GM13977 (cell line): ENCODE measurements around the gene CRAT.
A peak's percentile ranks its signal among the peaks of the same experiment; 100 is the strongest.
"Not testable (repeated sequence)": the region's sequence is repeated elsewhere in the genome, so short reads cannot be mapped to it uniquely, and the experiment has no call there.

Experiments used
- DNase-seq: peaks from one replicate; pipeline ENCODE4 v3.0.0; 2012; ENCODE audit warnings: low spot score
- CTCF ChIP-seq: IDR thresholded peaks from 2 replicates; pipeline ENCODE4 v1.5.1; 2012; ENCODE audit warnings: mild to moderate bottlenecking, control low read depth; ENCODE audit not compliant: insufficient read depth; ENCODE audit errors: extremely low read depth, missing control alignments
- in situ Hi-C: fragments of 300-500 bp; cut with MboI; formaldehyde crosslinking; loops from one replicate; pipeline ENCODE4 v1.12.0; 2022; ENCODE audit warnings: low sequenced_read_pairs, low pct_unique_long_range_greater_than_20kb, mixed read lengths, inconsistent platforms; ENCODE audit not compliant: unreplicated experiment

CRAT gene

GRCh38 chr9:129131300-129132145, 20.9 kb upstream of the CRAT start:
- in situ Hi-C loops, result loop anchor here (10.0 to 25.0 kb wide), 2 partner anchors 483 to 656 kb away; no protein-coding TSS in a partner anchor
- peak; percentile 98 for TF ChIP-seq CTCF
- peak; percentile 88 for DNase-seq

GRCh38 chr9:129130791-129131190, 20.2 kb upstream of the CRAT start:
- in situ Hi-C loops, result loop anchor here (10.0 to 25.0 kb wide), 2 partner anchors 484 to 657 kb away; no protein-coding TSS in a partner anchor
- TF ChIP-seq CTCF, result no peak
- no peak for DNase-seq

- in situ Hi-C loops, result loop anchor here (10.0 to 25.0 kb wide), 2 partner anchors 485 to 657 kb away; no protein-coding TSS in a partner anchor
- DNase-seq, result not testable (repeated sequence)
Measured at GRCh38 chr9:129130271-129130670, 19.7 kb upstream of the CRAT start.

- no peak for DNase-seq
- in situ Hi-C loops, result loop anchor here (25.0 kb wide), 1 partner anchor 659 kb away; no protein-coding TSS in a partner anchor
- no peak for TF ChIP-seq CTCF
Measured at GRCh38 chr9:129128689-129129088, 18.1 kb upstream of the CRAT start.

GRCh38 chr9:129126749-129127618, 16.4 kb upstream of the CRAT start:
- no peak for TF ChIP-seq CTCF
- DNase-seq, result no peak
- in situ Hi-C loops, result loop anchor here (25.0 kb wide), 1 partner anchor 660 kb away; no protein-coding TSS in a partner anchor

- no peak for DNase-seq
- no peak for TF ChIP-seq CTCF
- in situ Hi-C loops, result loop anchor here (25.0 kb wide), 1 partner anchor 662 kb away; no protein-coding TSS in a partner anchor
Measured at GRCh38 chr9:129125478-129125877, 14.9 kb upstream of the CRAT start.
